Activated T-helper 1 cell treated with Interleukin-2 at 50 U/mL for 16 hours (primary cell): ENCODE measurements around the gene TMEM45A.
"Not testable (repeated sequence)": the region's sequence is repeated elsewhere in the genome, so short reads cannot be mapped to it uniquely, and the experiment has no call there.

ENCODE experiments used
- DNase-seq: peaks from one replicate; pipeline ENCODE4 v3.0.0-alpha.2; 2020; ENCODE audit warnings: low read depth

Gene TMEM45A

DNA sequence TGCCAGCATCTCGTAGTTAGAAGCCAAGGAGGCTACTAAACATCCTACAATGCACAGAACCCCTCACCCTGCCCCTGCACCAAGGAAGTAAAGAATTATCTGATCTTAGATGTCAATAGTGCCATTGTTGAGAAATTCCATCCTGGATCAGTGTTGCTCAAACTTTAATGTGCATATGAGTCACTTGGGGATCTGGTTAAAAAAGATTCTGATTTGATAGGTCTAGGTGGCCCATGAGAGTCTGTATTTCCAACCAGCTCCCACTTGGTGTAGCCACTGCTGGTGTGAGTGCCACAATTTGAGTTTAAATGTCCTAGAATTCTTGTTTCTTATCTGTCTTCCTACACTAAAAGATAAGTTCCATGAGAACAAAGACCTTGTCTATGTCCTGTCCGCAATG, 43.7 kb downstream of the TMEM45A start:
- DNase-seq, result no peak

GRCh38 chr3:100537646-100538338, 45.4 kb downstream of the TMEM45A start:
- DNase-seq, result no peak

DNA sequence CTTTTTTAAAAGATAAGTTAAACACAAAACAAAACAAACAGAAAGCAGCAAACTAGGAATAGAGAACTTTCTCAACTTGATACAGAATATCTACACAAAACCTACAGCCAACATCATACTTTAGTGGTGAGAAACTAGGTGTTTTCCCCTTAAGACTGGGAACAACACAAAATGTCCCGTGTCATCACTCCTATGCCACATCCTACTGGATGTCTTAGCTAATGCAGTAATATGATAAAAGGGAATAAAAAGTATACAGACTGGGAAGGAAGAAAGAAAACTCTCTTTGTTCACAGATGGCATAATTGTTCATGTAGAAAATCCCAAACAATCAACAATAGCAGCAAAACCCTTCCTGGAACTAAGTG, 45.9 kb downstream of the TMEM45A start:
- no peak for DNase-seq

- no peak for DNase-seq
Observed at GRCh38 chr3:100540791-100541334, 48.4 kb downstream of the TMEM45A start.

GRCh38 chr3:100541428-100541827, 49.0 kb downstream of the TMEM45A start:
- not testable (repeated sequence) for DNase-seq

DNA sequence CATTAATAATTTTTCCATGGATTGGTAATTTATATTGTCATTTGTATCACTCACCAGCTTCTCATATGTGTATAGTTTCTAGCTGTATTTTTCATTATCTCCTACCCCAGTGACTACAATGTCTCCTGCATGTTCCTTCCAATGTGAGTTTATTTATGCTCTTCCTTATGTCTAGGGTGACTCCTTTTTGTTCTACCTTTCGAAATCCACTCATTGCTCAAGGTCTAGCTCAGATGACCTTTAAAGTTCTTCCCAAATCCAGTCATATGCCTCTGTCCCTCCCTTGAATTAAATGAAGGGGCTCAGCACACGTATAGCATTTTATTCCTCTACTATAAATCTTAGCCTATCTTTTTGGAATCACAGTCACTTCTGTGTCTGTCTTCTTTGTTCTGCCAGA, 53.0 kb downstream of the TMEM45A start:
- DNase-seq, result no peak

GRCh38 chr3:100546020-100546744, 53.8 kb downstream of the TMEM45A start:
- DNase-seq, result no peak

- no peak for DNase-seq
Observed at GRCh38 chr3:100548053-100548452, 55.6 kb downstream of the TMEM45A start.

DNA sequence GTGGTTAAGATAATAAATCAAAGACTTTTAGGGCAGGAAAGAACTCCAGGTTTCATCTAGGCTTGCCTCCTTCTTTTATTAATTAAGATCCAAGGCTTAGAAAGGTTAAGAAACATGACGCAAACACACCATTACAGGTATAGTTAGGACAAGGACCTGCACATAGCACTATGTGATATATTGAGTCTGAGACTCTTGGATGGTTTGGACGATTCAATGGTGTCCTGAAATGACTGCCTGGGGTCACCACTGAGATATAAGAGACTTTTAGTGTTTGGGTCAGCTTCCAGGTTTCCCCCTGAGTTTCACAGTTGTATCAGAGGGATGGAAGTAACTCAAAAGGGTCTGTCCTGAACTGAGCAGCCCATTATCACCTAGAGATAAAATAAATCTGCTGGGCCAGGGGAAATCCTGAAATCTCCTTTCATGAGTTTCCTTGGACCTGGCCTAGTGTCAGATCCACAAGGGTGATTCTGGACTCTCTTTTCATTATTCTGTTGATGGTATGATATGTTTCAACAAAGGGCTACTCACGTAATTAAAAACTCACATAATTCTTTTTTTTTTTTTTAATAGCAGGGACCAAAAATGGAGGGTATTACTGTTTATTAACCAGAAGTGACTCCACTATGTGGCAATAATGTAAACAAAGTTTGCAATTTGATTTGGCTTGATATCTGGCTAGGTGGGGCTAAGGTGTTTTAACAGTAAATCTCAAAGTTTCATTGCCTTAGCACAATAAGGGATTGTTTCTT, 61.4 kb downstream of the TMEM45A start:
- DNase-seq, result no peak

- no peak for DNase-seq
Observed at GRCh38 chr3:100554373-100554676, 61.9 kb downstream of the TMEM45A start.

GRCh38 chr3:100556673-100557310, 64.4 kb downstream of the TMEM45A start:
- DNase-seq, result no peak

DNA sequence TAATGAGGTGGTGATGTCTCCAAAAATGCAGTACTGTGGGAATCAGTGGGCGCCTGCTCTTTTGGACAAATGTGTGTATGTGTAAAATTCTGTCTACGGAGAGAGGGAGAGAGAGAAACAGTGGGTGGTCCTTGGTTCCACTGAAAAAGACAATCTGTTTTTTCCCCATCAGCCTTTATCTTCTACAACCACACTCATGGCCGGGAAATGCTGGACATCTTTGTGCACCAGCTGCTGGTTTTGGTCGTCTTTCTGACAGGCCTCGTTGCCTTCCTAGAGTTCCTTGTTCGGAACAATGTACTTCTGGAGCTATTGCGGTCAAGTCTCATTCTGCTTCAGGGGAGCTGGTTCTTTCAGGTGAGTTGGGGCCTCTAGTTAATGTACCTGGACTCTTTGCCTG, 65.8 kb downstream of the TMEM45A start:
- no peak for DNase-seq

DNA sequence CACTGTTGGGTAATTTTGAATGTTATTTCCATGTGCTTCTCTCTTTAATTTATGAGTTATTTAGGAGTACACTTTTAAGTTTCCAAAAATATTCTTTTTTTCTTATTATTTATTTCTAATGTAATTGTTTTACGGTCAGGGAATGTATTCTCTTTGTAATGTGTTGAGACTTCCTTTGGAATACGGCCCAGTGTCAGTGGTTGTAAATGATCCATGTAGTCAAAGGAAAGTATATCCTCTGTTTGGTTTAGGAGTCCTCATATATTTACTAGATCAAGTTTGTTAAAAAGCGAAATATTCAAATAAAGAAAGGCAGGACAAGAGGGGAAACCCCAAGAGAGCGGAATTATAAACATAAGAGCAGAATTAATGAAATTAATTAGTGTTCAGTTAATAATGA, 68.0 kb downstream of the TMEM45A start:
- DNase-seq, result no peak

- no peak for DNase-seq
Observed at GRCh38 chr3:100561459-100562158, 69.2 kb downstream of the TMEM45A start.

- DNase-seq, result no peak
Observed at GRCh38 chr3:100562224-100562857, 69.9 kb downstream of the TMEM45A start.

GRCh38 chr3:100563228-100563627, 70.8 kb downstream of the TMEM45A start:
- no peak for DNase-seq

DNA sequence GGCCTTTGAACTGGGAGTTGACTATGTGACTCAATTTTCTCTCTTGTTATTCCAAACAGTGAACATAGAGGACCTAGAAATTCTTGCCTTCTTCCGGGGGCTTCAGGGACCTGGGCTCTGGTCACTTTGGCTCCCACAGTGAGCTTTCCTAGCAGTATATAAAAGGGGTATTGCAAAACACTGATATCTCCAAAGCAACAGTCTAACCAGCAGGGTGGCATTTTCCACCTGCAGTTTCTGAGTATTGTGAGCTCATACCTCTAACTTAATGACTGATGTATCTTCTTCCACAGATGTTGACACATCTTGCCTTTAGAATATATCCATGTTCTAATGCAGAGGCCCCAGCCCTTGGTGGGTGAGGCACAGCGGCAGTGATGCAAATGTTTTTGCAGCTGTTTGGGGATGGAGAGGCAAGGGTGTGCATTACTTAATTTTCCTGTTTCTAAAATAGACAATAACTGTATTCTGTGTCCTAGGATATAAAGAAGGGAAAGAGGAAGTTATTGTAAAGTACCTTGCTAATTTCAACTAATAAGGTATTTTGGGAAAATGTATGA, 71.3 kb downstream of the TMEM45A start:
- no peak for DNase-seq

GRCh38 chr3:100570811-100571210, 78.4 kb downstream of the TMEM45A start:
- DNase-seq, result no peak

GRCh38 chr3:100574536-100574935, 82.1 kb downstream of the TMEM45A start:
- DNase-seq, result no peak

- DNase-seq, result no peak
Observed at GRCh38 chr3:100575704-100576103, 83.3 kb downstream of the TMEM45A start.

- DNase-seq, result no peak
Observed at GRCh38 chr3:100577382-100578008, 85.1 kb downstream of the TMEM45A start.
